ENCODE data around the gene RAB27A. TPM values are rescaled to one million over a fixed set of nuclear protein-coding genes. Genes with fewer than 3 reads are reported as not detected.
A peak's percentile ranks its signal among the peaks of the same experiment; 100 is the strongest.

The RAB27A gene
- total RNA-seq, 2 experiments from 2014 or later: 122 to 125 TPM

DNA sequence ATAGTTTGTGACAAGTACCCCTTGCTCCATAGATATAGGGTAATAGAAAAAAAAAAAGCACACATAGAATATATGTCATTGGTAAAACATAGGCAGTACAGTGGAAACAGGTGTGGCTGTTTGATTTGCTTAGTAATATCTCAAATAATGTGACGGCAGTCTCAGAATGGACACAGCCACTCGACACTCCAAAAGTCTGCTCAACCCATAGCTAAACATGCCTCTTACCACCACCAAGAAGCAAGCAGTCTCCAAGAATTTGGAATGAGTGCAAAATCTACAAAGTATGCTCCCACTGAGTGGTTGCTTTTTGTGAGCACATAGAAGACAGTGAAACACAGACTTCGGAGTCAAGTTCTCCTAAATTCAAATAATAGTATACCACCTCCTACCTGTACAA is 43.0 kb downstream of the RAB27A start:
- TF ChIP-seq, protein P1, sequence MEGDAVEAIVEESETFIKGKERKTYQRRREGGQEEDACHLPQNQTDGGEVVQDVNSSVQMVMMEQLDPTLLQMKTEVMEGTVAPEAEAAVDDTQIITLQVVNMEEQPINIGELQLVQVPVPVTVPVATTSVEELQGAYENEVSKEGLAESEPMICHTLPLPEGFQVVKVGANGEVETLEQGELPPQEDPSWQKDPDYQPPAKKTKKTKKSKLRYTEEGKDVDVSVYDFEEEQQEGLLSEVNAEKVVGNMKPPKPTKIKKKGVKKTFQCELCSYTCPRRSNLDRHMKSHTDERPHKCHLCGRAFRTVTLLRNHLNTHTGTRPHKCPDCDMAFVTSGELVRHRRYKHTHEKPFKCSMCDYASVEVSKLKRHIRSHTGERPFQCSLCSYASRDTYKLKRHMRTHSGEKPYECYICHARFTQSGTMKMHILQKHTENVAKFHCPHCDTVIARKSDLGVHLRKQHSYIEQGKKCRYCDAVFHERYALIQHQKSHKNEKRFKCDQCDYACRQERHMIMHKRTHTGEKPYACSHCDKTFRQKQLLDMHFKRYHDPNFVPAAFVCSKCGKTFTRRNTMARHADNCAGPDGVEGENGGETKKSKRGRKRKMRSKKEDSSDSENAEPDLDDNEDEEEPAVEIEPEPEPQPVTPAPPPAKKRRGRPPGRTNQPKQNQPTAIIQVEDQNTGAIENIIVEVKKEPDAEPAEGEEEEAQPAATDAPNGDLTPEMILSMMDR (IDR thresholded peaks at IDR 0.05): no peak
- Mint-ChIP-seq H3K27me3 (no peaks in the 10 kb centered on the region), H3K4me1 (ENCODE audit: low read depth) (peaks cover 76% of the 10 kb centered on the region), H3K36me3 (ENCODE audit: low read depth) (peaks cover 54% of the 10 kb centered on the region), H3K27ac (peak overlapping the region; percentile 77), H3K9me3 (no peaks in the 10 kb centered on the region), H3K4me3 (no peak overlapping the region)
- intact Hi-C loops (cut with micrococcal nuclease): no loop called here
- ChIA-PET CTCF (interaction anchor here (1.1 to 2.6 kb wide), 2 partner anchors 21 to 24 kb away, joined by 4 to 7 read pairs; no protein-coding TSS in a partner anchor), POLR2A (interaction anchor here (0.7 to 1.4 kb wide), 5 partner anchors 9 to 33 kb away, joined by 3 to 6 read pairs (median 4); no protein-coding TSS in a partner anchor)
- DNase-seq: no peak
- no peak for ATAC-seq

DNA sequence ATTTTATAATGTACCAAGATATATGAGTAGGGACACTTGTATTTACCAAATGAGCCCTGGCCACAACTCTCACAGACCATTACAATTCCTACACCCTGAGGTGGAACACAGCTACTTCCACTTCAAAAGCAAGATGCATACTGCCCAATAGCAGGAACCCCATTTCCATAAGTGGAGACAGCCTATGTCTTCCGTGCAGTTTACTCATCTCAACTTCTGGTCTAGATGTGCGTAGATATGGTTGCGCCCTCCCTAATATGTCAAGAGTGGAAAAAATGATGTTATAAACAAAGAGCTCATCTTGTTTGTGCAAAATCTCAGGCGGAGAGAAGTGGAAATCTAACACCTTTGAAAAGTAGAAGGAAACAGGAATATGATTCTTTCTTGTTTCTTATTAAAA is 44.6 kb downstream of the RAB27A start:
- Mint-ChIP-seq H3K4me1 (ENCODE audit: low read depth) (peaks cover 75% of the 10 kb centered on the region), H3K9me3 (no peaks in the 10 kb centered on the region), H3K4me3 (no peak overlapping the region), H3K27ac (peak overlapping the region; percentile 85), H3K36me3 (ENCODE audit: low read depth) (peaks cover 49% of the 10 kb centered on the region), H3K27me3 (no peaks in the 10 kb centered on the region)
- ATAC-seq (peak; percentile 65), DNase-seq (peak; percentile 34)
- POLR2A ChIA-PET: interaction anchor here (0.7 to 2.8 kb wide), 5 partner anchors 8 to 24 kb away, joined by 3 to 8 read pairs (median 4); no protein-coding TSS in a partner anchor
- TF ChIP-seq, protein P1 (IDR thresholded peaks at IDR 0.05): no peak
- intact Hi-C loops (cut with micrococcal nuclease): no loop called here
- CTCF ChIA-PET: interaction anchor here (1.3 kb wide), 1 partner anchor 12 kb away, joined by 3 read pairs; no protein-coding TSS in a partner anchor

DNA sequence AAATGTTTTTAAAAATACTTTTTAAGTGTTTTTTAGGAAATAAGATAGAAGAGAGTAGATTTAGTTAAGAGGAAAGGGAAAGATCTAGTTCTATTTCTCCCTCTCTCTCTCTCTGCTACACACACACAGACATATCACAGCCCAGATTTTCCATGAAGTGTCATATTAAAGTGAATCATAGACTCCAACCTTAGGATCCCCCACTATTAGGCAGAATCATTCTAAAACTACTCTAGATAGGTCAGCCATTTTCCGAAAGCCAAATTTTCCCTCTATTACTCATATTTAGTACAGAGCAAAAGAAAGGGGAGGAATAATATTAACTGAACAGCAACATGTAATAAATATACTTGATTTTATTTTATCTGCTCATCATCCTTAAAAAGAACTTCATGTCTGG is 47.7 kb downstream of the RAB27A start:
- Mint-ChIP-seq H3K27ac (peak overlapping the region; percentile 85), H3K36me3 (ENCODE audit: low read depth) (peaks cover 50% of the 10 kb centered on the region), H3K4me1 (ENCODE audit: low read depth) (peaks cover 82% of the 10 kb centered on the region), H3K4me3 (no peak overlapping the region), H3K9me3 (no peaks in the 10 kb centered on the region), H3K27me3 (no peaks in the 10 kb centered on the region)
- POLR2A ChIA-PET: interaction anchor here (1.4 kb wide), 1 partner anchor 40 kb away, joined by 3 read pairs; no protein-coding TSS in a partner anchor
- ATAC-seq (peak; percentile 26), DNase-seq (no peak)
- intact Hi-C loops (cut with micrococcal nuclease): loop anchor here (5.0 kb wide), 1 partner anchor 35 kb away; no protein-coding TSS in a partner anchor
- CTCF ChIA-PET: interaction anchor here (1.5 kb wide), 1 partner anchor 25 kb away, joined by 3 read pairs; no protein-coding TSS in a partner anchor
- TF ChIP-seq, protein P1 (IDR thresholded peaks at IDR 0.05): no peak

DNA sequence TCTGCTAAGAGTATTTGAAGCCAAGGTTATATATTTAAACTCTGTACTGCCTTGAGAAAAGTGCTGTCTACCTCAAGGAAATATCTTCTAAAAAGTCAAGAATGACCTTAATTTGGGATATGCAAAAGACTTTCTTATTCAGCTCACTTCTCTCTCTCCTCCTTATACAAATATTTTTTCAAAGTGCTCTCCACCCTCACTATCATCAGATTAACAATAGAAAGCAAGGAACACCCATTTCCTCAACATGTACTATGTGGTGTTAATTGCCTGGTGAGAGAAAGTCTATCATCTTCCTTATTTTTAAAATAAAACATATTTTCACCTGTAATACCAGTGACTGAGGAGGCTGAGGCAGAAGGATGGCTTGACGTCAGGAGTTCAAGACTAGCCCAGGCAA is 48.4 kb downstream of the RAB27A start:
- no peak for DNase-seq
- ChIA-PET POLR2A (interaction anchor here (0.9 to 2.5 kb wide), 4 partner anchors 9 to 41 kb away, joined by 3 to 9 read pairs (median 4); no protein-coding TSS in a partner anchor), CTCF (interaction anchor here (0.9 to 1.4 kb wide), 3 partner anchors 9 to 17 kb away, joined by 3 read pairs; no protein-coding TSS in a partner anchor)
- H3K27ac Mint-ChIP-seq: peak overlapping the region; percentile 89
- H3K27me3 Mint-ChIP-seq: no peaks in the 10 kb centered on the region
- H3K4me1 Mint-ChIP-seq (ENCODE audit: low read depth): peaks cover 79% of the 10 kb centered on the region
- H3K9me3 Mint-ChIP-seq: no peaks in the 10 kb centered on the region
- peaks cover 49% of the 10 kb centered on the region for H3K36me3 Mint-ChIP-seq (ENCODE audit: low read depth)
- H3K4me3 Mint-ChIP-seq: no peak overlapping the region
- ATAC-seq: no peak
- intact Hi-C loops (cut with micrococcal nuclease): loop anchor here (5.0 kb wide), 1 partner anchor 36 kb away; no protein-coding TSS in a partner anchor
- TF ChIP-seq, protein P1 (IDR thresholded peaks at IDR 0.05): no peak
